Mucosa of descending colon (tissue), 3 donors: ENCODE data around the gene PCSK7. TPM values are rescaled to one million over a fixed set of nuclear protein-coding genes. Genes with fewer than 3 reads are reported as not detected.

ENCODE experiments used
- ATAC-seq: fragments of 200-7000 bp; cut with Tn5 transposase; one replicate; pipeline ENCODE4 v1.9.1; 2020; ENCODE audit warnings: mild to moderate bottlenecking, moderate library complexity
- DNase-seq, 3 donors: peaks; one replicate each; pipeline ENCODE4 v3.0.0-alpha.2; 2020
- H3K36me3 ChIP-seq: fragments of 200-600 bp; one replicate; pipeline ENCODE4 v1.8.0; 2021; ENCODE audit warnings: low read depth, mild to moderate bottlenecking
- H3K4me1 ChIP-seq: fragments of 200-600 bp; one replicate; pipeline ENCODE4 v1.8.0; 2021; ENCODE audit warnings: low read depth, mild to moderate bottlenecking
- H3K4me3 ChIP-seq: fragments of 200-600 bp; one replicate; pipeline ENCODE4 v1.8.0; 2021; ENCODE audit warnings: mild to moderate bottlenecking
- H3K9me3 ChIP-seq: fragments of 200-600 bp; one replicate; pipeline ENCODE4 v1.8.0; 2021; ENCODE audit warnings: mild to moderate bottlenecking
- intact Hi-C, 2 donors: fragments of 100-400 bp; cut with DNase I in 1 of 2; cut with micrococcal nuclease in 1 of 2; formaldehyde crosslinking; loops; one replicate each; pipeline versions ENCODE4 v1.11.0 to v1.11.1; 2022; cut with DNase I, micrococcal nuclease
- total RNA-seq, 3 donors: library from RNA; stranded (reverse); fragmentation: NEBNext Ultra II Directional in 2 of 3; extraction: Animal tissue kit (Norgen Biotek cat#: 25700) in 2 of 3; gene quantifications; one replicate each; pipeline versions ENCODE4 v1.2.1 to v1.2.4, GENCODE V29; 2021 to 2023
- TF ChIP-seq, protein P1 (sequence below): fragments of 200-600 bp; IDR thresholded peaks from one replicate; pipeline ENCODE4 v1.8.0; 2022; ENCODE audit warnings: antibody characterized with exemption, mild to moderate bottlenecking
- donor health status: DM: no; HTN: no; CAD: no; lungs with moderate emphysema.
- donor health status: DM: no; HTN: no; CAD: no.
- donor health status: DM: no; HTN: yes; CAD: no.

The PCSK7 gene
- total RNA-seq, 3 donors from 2014 or later = 138 to 252 (median 181) TPM

- peak in 1 of 3 donors; percentile 15 for DNase-seq
- TF ChIP-seq, protein P1, sequence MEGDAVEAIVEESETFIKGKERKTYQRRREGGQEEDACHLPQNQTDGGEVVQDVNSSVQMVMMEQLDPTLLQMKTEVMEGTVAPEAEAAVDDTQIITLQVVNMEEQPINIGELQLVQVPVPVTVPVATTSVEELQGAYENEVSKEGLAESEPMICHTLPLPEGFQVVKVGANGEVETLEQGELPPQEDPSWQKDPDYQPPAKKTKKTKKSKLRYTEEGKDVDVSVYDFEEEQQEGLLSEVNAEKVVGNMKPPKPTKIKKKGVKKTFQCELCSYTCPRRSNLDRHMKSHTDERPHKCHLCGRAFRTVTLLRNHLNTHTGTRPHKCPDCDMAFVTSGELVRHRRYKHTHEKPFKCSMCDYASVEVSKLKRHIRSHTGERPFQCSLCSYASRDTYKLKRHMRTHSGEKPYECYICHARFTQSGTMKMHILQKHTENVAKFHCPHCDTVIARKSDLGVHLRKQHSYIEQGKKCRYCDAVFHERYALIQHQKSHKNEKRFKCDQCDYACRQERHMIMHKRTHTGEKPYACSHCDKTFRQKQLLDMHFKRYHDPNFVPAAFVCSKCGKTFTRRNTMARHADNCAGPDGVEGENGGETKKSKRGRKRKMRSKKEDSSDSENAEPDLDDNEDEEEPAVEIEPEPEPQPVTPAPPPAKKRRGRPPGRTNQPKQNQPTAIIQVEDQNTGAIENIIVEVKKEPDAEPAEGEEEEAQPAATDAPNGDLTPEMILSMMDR = no peak
- Histone ChIP-seq H3K4me1 (peaks cover 56% of the 10 kb centered on the region), H3K9me3 (no peaks in the 10 kb centered on the region), H3K4me3 (no peak overlapping the region), H3K36me3 (no peaks in the 10 kb centered on the region)
- peak; percentile 30 for ATAC-seq
- intact Hi-C loops = no loop called here
Observed at GRCh38 chr11:117219995-117220394, 11.9 kb downstream of the PCSK7 start.

DNA sequence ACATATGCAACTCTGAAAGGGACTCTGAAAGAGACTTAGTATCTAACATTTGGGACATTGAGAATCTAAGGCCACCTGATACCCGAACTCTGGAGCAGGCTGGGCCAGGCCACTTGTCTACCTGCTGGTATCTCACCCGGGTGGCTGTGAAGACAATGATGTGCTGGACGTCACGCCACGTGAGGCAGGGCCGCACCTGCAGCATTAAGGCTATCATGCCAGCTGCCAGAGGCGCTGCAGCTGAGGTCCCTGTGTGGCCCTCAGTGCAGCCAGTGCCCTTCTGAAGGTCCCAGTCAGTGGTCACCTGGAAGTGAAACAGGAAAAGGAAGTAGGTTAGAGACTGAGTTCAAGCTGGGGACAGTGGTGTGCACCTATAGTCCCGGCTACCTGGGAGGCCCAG lies 12.4 kb downstream of the PCSK7 start:
- Histone ChIP-seq H3K4me1 (peaks cover 51% of the 10 kb centered on the region), H3K4me3 (no peak overlapping the region), H3K36me3 (no peaks in the 10 kb centered on the region), H3K9me3 (no peaks in the 10 kb centered on the region)
- TF ChIP-seq, protein P1 = no peak
- no peak for ATAC-seq
- intact Hi-C loops = no loop called here
- DNase-seq = peak in 1 of 3 donors; percentile 7

- TF ChIP-seq, protein P1 = no peak
- ATAC-seq (no peak), DNase-seq (no peak)
- Histone ChIP-seq H3K9me3 (no peaks in the 10 kb centered on the region), H3K4me3 (no peak overlapping the region), H3K4me1 (peaks cover 46% of the 10 kb centered on the region), H3K36me3 (no peaks in the 10 kb centered on the region)
- intact Hi-C loops = no loop called here
Observed at GRCh38 chr11:117219001-117219400, 12.9 kb downstream of the PCSK7 start.

DNA sequence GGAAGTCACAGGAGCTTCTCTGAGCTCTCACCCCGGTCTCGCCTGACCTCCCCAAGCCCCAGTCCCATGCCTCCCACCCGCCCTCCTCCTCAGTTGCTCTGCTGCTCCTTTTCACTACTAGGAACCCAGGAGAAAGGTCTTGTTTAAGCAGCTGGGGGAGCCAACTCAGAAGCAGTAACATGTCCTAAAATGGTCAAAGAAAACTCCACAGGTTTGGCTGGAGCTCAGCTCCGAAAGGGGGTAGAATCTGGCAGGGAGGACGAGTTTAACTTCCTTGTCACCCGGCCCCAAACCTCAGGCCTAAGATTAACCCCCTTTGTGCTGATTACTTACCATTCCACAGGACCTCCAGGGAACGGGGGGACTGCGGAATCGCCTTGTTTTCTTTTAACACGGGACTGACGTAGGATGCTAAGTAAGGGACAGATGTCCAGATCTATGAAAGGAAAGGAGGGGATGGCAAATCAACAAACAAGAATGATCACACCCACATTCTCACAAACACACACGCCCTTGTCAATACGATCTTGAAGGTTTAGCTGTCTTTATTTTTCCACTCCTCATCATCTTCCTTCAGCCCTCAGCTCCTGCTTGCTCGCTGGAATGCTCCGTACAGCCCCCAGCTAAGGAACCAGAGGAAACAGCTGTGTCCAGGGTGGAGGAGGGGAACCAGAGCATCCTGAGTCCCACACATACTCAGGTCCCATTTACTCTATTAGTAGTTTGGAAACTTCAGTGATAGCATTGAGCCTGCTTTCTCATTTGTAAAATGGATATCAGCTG lies 13.5 kb downstream of the PCSK7 start:
- no peak overlapping the region for H3K4me3 ChIP-seq
- peaks cover 41% of the 10 kb centered on the region for H3K4me1 ChIP-seq
- intact Hi-C loops = no loop called here
- peak in 1 of 3 donors; percentile 21 for DNase-seq
- H3K9me3 ChIP-seq = no peaks in the 10 kb centered on the region
- no peaks in the 10 kb centered on the region for H3K36me3 ChIP-seq
- ATAC-seq = no peak
- TF ChIP-seq, protein P1 = no peak

- DNase-seq (no peak), ATAC-seq (no peak)
- intact Hi-C loops = no loop called here
- Histone ChIP-seq H3K4me3 (no peak overlapping the region), H3K9me3 (no peaks in the 10 kb centered on the region), H3K4me1 (peaks cover 34% of the 10 kb centered on the region), H3K36me3 (no peaks in the 10 kb centered on the region)
- TF ChIP-seq, protein P1 = no peak
Observed at GRCh38 chr11:117217141-117218084, 14.5 kb downstream of the PCSK7 start.
